Stimulated activated CD8-positive, alpha-beta memory T cell treated with anti-CD3 and anti-CD28 coated beads, Interleukin-7, amount 100 ng/mL, for 1 hour (primary cell): Measurements from ENCODE around the gene DELE1.

Source experiments
- DNase-seq, 2 donors: peaks; one replicate each; pipeline ENCODE4 v3.0.0-alpha.2; 2020; ENCODE audit warnings: low read depth in 2 of 2

DELE1 gene, protein sequence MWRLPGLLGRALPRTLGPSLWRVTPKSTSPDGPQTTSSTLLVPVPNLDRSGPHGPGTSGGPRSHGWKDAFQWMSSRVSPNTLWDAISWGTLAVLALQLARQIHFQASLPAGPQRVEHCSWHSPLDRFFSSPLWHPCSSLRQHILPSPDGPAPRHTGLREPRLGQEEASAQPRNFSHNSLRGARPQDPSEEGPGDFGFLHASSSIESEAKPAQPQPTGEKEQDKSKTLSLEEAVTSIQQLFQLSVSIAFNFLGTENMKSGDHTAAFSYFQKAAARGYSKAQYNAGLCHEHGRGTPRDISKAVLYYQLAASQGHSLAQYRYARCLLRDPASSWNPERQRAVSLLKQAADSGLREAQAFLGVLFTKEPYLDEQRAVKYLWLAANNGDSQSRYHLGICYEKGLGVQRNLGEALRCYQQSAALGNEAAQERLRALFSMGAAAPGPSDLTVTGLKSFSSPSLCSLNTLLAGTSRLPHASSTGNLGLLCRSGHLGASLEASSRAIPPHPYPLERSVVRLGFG

GRCh38 chr5:141923448-141924313, at the start of gene DELE1:
Gene DELE1, plus strand, starts transcription at chr5:141923871. Its CDS starts 71 bp downstream, at chr5:141923942.
- peak; percentile 79 to 91 for DNase-seq

DNA sequence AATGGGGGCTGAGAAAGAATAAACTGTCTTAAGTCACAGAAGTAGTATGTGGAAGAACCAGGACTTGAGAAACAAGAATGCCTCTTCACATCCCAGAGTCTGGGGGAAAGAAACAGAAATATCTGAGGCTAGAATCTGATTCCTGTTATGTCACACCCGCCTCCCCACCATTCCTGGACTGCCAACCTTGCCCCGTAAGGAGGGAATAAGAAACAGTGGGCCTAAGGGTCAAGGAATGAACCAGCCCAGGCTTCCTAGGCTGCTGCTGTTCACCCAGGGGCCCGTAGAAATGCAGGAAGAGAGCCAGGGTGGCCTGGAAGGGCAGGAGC, 49.8 kb upstream of the DELE1 start:
- DNase-seq = no peak

DNA sequence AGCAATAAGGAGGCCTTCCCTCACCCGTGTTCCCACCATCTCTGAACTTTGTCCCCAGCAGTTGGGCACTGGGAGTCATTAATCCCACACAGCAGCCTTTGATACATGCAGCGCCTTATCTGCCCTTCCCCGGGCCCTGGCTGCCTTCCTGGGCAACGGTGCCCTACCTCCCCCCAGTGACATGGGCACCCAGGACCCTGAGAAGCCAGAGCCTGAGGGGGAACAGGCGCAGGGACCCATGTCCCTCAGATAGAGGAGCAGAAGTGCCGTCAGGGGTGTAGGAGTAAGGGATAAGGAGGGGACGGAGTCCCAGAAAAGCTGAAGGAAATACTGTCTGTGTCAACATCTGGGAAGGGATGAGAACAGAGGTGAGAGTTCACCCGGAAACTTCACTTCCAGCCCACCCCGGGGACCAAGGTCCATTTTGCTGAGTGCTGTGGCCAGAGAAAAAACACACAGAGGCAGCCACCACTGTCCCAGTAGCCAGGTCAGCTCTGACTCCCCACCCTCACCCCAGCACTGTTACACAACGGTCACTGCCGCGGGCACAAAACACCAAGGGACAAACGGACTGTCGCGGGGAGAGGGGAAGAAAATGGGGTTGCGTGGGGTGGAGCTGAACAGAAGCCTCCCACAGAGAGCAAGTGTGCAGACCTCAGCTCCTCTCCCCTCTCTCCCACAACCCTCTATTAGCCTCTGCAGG, 49.3 kb upstream of the DELE1 start:
- no peak for DNase-seq

DNA sequence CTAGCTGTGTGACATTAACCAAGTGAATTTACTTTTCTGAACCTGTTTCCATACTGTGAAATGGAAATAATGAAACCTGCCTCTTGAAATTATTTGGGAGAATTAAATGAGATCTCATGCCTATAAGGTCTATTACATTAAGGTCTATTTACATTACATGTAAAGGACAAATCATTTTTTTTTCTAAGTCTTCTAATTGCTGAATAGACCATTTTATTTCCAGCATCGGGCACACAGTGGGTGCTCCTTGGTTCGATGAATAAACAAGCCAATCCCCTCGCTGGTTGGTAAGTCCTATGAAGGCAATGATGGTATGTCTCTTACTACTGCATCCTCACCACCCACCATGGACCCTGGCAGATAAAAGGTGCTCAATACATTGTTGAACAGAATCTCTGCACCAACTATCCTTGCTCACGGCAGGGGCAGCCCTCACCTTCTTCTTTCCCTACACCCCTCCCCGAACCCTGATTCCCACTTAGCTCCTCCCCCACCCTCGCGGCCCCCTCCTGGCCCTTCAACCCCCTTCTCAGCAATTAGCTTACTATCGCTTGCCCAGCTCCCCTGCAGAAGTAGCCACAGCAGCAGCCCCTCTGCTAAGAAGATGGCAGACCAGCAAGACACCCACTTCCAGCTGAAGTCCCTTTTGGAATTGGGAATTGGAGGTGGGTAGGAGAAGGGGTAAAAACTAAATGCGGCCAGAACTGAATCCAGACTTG, 48.5 kb upstream of the DELE1 start:
- no peak for DNase-seq

DNA sequence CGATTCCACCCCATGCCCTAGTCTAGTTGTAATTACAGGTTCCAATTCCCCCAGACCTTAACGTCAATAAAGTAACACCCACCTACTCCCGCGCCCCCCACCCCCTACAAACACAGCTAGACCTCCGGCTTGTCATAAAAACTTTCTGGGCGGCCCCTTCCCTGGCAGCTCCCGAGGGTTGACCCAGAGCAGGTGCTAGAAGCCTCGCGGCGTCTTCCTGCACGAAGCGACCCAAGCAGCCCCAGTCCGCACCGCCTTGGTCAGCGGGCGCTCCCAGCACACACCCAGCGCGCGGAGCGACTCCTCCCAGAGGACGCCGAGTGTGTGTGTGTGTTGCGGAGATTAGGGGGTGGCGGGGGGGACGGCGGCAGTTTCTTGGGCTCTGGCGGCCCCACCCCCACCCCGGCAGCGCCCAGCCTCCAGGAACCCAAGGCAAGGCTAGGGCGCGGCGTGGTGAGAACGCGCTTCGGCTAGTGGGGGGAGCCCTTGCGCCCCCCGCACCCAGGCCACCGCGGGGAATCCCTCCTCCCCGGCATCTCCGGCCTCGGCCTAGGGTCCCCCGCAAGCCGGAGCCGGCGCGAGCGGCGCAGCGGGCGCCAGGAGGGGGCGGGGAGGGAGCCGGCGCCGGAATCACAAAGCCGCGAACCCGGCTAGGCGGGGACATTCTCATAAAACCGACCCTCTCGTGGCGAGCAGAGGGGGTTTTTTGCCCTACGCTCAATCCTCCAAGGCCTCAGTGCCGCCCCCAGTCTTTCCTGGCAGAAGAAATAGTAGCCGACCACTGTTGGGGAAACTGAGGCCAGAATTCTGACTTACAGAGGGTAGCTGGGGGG, 47.7 kb upstream of the DELE1 start:
- no peak for DNase-seq

GRCh38 chr5:141876628-141877355, 46.9 kb upstream of the DELE1 start:
- DNase-seq = no peak

GRCh38 chr5:141877356-141878185, 46.1 kb upstream of the DELE1 start:
- no peak for DNase-seq

DNA sequence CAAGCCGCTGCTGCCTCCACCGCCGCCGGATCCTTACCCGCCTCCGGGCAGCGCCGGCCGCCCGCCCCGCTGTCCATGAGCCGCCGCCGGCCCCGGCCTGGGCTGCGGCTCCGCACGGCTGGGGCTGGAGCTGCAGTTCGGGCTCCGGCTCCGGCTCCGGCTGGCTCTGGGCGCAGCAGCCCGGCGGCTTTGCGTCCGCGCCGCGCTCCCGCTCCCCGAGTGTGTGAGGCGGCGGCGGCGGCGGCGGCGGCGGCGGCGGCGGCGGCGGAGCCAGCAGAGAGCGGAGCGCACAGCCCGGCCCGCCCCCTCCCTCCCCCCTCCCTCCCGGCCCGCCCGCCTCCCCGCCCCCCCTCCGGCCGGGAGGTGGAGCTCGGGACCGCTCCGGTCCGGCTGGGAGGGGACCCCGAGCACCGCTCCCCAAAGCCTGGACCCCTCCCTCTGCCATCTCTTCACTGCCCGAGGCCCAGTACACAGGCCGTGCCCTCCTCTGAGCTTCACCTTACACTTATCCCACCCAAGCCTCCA, 45.4 kb upstream of the DELE1 start, which contains the start of gene PCDH1:
Gene PCDH1, minus strand, starts transcription at position 225 of the 525 bp plus-strand sequence. Its CDS starts 148 bp downstream, at position 77.
- no peak for DNase-seq

- DNase-seq = peak; percentile 76 to 81
Observed at GRCh38 chr5:141878711-141879425, 44.8 kb upstream of the DELE1 start.

GRCh38 chr5:141879426-141879759, 44.3 kb upstream of the DELE1 start:
- DNase-seq = no peak

DNA sequence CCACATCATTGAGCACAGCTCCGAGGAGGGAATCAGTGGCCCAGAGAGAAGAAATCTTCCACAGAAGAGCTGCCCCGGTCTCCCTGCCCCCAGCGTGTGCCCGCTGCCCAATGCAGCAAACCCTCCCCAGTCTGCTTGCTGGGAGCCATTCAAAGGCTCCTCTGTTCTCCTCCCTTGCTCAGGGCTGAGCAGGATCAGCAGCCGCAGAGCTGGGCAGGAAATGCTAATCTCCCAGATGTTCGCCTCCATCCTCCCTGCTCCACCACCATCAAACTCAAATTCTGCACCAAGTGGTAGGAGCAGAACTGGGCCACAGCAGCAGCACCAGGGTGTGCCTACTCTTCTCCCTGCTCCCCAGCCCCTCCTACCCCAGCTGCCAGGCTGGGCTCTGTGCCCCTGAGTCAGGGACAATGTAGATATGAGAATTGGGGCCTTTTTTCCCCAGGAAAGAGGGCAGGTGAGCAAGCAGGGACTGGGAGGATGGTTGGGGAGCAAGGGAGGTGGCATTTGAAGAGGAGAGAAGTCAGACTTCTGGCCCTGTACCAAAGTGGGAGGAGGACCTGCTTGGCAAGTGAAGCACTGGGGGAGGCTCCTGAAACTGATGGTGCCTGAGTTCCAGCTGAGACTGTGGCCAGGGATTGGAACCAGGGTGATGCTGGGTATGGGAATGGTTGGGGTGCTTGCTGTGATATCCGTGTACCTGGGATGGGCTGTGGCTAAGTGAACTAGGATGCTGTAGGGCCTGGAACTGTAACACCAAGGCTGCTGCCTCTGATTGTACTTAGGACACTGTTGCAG, 43.5 kb upstream of the DELE1 start:
- DNase-seq = no peak

- no peak for DNase-seq
Observed at GRCh38 chr5:141880961-141881801, 42.5 kb upstream of the DELE1 start.

- no peak for DNase-seq
Observed at GRCh38 chr5:141881886-141882285, 41.8 kb upstream of the DELE1 start.

DNA sequence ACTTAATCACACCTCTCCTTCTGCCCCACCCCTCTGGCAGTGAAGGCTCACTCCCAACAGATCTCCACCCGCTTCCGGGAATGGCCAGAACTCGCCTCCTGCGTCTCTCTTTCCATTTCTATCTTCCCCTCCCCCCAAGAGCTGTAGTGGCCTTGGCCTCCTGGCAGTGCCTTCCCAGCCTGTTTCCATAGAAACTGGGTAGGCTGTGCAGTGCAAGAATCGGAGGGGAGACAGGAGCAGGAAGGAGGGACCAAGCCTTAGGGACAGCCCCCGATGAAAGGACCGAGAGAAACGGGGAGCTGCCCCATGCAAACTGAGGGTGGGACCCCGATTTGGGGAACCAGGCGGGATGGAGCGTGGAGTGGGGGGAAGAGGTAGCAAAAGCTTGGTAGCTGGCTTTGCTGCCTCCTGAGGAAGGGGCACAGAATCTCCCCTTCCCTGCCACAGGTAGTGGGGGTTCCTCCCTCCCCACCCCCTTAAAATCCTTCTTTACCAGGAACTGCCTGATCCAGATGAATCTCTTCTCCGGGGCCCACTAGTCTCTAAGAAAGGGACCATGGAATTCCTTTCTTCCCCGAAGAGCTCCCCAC, 41.0 kb upstream of the DELE1 start:
- no peak for DNase-seq

DNA sequence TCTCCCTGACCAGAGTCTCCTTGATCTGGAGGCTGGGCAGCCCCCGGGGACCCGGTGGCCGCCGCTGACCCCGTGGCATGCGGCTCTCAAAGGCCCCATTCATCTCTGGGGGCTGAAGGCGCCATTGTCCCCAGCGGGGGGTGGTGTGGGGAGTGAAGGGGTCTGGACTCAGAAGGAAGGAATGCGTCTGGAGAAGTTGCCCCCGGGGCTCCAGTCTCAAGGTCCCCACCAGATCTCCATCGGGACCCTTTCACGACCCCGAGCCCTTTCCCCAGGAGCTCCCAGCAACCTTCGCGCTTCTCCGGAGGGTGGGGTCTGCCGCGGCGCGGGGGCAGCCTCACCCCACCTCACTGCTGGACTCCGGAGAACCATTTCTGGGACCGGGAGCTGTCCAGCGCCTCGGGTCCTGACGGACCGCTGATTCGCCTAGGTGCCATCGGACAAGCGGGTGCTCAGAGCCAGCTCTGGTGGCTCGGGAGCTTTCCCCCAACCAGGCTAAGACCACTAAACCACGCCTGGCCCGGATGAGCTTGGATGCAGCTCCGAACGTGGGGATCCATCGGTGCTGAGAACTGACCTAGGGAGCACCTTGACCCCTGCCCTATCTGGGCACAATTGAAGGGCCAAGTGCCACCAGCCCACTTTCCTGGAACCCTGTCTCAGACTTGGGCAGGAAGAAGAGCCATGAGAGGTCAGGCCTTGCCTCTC, 40.3 kb upstream of the DELE1 start:
- DNase-seq = no peak
